ENCODE data around the gene KIAA0930.

DNA sequence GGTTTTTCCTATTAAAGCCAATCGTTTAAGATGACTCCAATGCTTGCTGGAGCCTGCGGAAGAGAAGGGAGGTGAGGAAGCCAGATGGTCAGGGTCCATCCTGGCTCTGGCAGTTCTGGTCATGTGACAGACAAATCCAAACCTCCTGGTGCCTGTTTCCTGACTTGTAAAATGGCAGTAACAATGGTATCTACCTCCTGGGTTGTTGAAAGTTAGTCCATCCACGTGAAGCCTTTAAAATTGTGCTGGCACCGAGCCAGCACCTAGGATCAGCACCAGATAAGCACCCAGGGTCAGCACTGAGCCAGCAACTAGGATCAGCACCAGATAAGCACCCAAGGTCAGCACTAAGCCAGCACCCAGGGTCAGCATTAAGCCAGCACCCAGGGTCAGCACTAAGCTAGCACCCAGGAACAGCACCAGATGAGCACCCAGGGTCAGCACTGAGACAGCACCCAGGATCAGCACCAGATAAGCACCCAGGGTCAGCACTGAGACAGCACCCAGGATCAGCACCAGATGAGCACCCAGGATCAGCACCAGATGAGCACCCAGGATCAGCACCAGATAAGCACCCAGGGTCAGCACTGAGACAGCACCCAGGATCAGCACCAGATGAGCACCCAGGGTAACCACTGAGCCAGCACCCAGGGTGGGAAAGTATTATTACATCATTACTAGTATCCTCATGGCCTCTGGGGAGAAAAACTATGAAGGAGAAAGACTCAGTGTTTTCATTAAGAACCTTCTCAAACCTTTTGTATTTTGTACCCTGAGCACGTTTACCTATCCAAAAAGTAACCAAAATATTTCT is 17.2 kb downstream of the KIAA0930 start:
- TF ChIP-seq EGR1 (IDR thresholded peaks at IDR 0.05) (no peak), TAF1 (IDR thresholded peaks at IDR 0.05; ENCODE audit: low read depth) (no peak)
